OCI-LY7 (cell line): Measurements from ENCODE around the gene TLE5.

Source experiments
- CTCF ChIP-seq: fragments of 200-600 bp; sonication (generic); conservative IDR thresholded peaks from 2 replicates; pipeline ENCODE4 v1.5.1; 2014; ENCODE audit warnings: mild to moderate bottlenecking, antibody characterized with exemption, low read length, moderate library complexity, mixed read lengths
- EZH2phosphoT487 ChIP-seq: fragments of 200-600 bp; sonication (generic); IDR thresholded peaks from 2 replicates; pipeline ENCODE4 v1.6.1; 2018; ENCODE audit warnings: low read depth, borderline replicate concordance, mild to moderate bottlenecking, mixed run types, antibody characterized with exemption, low read length, moderate library complexity, mixed read lengths

GRCh38 chr19:3100747-3101730, 38.7 kb upstream of the TLE5 start:
- TF ChIP-seq CTCF (no peak), EZH2phosphoT487 (no peak)
